Natural killer cell treated with Interleukin-12 subunit alpha and Interleukin-12 subunit beta and Interleukin-15 and Interleukin-18, amount 100 ng/mL, for 72 hours (primary cell): ENCODE results near the gene MYO1E. TPM values are rescaled to one million over a fixed set of nuclear protein-coding genes. Genes with fewer than 3 reads are reported as not detected.
A peak's percentile ranks its signal among the peaks of the same experiment; 100 is the strongest.

ENCODE experiments used
- ATAC-seq, 2 donors: fragments of 150-1000 bp; cut with Tn5 transposase in 1 of 2; sonication (Bioruptor Pico), chemical (Tn5 transposase) in 1 of 2; 2 replicates each; pipeline ENCODE4 v1.10.0; 2021
- DNase-seq: peaks from one replicate; pipeline ENCODE4 v3.0.0; 2022; ENCODE audit warnings: low spot score
- H3K27ac Mint-ChIP-seq, 2 donors: 1 replicate in 1 of 2; 2 replicates in 1 of 2; pipeline ENCODE4 v1.8.0; 2022; ENCODE audit warnings: mixed read lengths in 2 of 2, mild to moderate bottlenecking in 1 of 2, moderate library complexity in 1 of 2
- H3K27me3 Mint-ChIP-seq, 2 donors: 1 replicate in 1 of 2; 2 replicates in 1 of 2; pipeline ENCODE4 v1.8.0; 2022; ENCODE audit warnings: mixed read lengths in 2 of 2
- H3K36me3 Mint-ChIP-seq: one replicate; pipeline ENCODE4 v1.8.0; 2022; ENCODE audit warnings: mixed read lengths
- H3K4me1 Mint-ChIP-seq, 2 donors: 1 replicate in 1 of 2; 2 replicates in 1 of 2; pipeline ENCODE4 v1.8.0; 2022; ENCODE audit warnings: low read depth in 2 of 2, mixed read lengths in 2 of 2, mild to moderate bottlenecking in 1 of 2
- H3K4me3 Mint-ChIP-seq: one replicate; pipeline ENCODE4 v1.8.0; 2022; ENCODE audit warnings: mixed read lengths
- H3K9me3 Mint-ChIP-seq: 2 replicates; pipeline ENCODE4 v1.8.0; 2022; ENCODE audit warnings: mixed read lengths
- total RNA-seq, 2 donors: library from RNA; stranded (reverse); gene quantifications; one replicate each; pipeline ENCODE4 v1.2.3, GENCODE V29; 2022

MYO1E gene
- total RNA-seq, 2 donors from 2014 or later, result 3.7 to 20.0 TPM

DNA sequence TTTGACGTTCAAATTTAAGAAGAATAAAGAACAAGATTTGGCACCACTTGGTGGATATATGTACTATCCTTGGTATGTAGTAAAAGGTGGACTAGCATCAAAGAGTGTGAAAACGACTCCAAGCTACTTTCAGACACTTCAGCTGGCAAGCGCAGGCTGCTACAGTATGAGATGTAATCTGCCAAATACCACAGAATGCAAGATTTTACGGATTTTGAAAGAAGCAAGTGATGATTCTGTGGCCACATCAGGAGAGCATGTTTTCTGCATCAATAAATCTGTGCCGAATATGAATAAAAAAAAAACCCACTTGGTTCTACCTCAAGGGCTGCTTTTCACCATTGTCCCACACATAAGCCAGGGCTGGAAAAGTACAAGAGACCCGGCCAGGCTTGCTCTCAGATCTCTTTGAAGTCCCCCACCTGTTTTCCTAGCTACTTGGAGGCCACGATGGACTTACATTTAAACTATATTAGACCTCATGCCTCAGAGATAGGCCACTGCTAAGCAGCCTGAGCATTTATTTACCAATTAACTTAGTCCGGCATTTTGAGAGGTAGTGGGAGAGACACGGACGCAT is 37.4 kb downstream of the MYO1E start:
- peaks cover 10 to 22% of the 10 kb centered on the region in 2 donors for H3K4me1 Mint-ChIP-seq
- H3K9me3 Mint-ChIP-seq, result no peaks in the 10 kb centered on the region
- H3K36me3 Mint-ChIP-seq, result no peaks in the 10 kb centered on the region
- H3K27me3 Mint-ChIP-seq, result peaks cover 3 to 8% of the 10 kb centered on the region in 2 donors
- no peak for DNase-seq
- H3K27ac Mint-ChIP-seq, result no peak overlapping the region
- H3K4me3 Mint-ChIP-seq, result no peak overlapping the region
- ATAC-seq, result no peak

DNA sequence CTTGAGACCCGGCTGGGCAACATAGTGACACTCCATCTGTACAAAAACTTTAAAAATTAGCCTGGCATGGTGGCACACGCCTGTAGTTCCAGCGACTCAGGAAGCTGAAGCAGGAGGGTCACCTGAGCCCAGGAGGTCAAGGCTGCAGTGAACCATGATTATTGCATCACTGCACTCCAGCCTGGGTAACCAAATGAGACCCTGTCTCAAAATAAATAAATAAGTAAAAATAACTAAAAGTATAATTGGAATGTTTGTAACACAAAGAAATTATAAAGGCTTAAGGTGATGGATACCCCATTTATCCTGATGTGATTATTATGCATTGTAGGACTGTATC is 38.6 kb downstream of the MYO1E start:
- H3K4me1 Mint-ChIP-seq, result peaks cover 10 to 24% of the 10 kb centered on the region in 2 donors
- no peaks in the 10 kb centered on the region for H3K36me3 Mint-ChIP-seq
- H3K9me3 Mint-ChIP-seq, result no peaks in the 10 kb centered on the region
- DNase-seq (no peak), ATAC-seq (no peak)
- H3K27ac Mint-ChIP-seq, result no peak overlapping the region
- no peak overlapping the region for H3K4me3 Mint-ChIP-seq
- peaks cover 3 to 8% of the 10 kb centered on the region in 2 donors for H3K27me3 Mint-ChIP-seq

DNA sequence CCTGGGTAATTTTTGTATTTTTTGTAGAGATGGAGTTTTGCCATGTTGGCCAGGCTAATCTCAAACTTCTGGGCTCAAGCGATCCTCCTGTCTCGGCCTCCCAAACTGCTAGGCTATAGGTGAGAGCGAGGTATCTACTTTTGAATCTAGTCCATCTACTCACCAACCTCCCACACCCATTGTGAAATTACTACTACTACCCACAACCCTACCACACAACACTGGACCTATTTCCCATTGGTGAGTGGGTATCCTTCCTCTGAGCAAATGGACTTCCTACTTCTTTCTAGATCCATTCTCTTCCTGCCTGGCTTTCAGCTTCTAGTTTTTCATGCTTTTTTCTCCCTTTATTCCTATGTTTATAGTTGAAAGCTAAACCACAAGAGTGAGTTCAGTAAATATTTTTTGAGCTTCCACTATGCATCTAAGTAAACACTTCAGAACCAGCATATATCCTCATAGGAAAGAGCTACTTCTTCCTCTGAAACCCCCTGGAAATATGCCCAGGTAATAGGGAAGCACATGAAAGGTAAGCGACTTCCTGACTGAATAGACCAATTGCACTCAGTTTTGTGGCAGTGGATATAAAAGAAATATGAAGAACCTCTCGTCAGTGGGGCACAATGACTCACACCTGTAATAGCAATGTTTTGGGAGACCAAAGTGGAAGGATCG is 39.1 kb downstream of the MYO1E start:
- no peaks in the 10 kb centered on the region for H3K36me3 Mint-ChIP-seq
- ATAC-seq, result no peak
- H3K4me3 Mint-ChIP-seq, result no peak overlapping the region
- no peaks in the 10 kb centered on the region for H3K9me3 Mint-ChIP-seq
- H3K27ac Mint-ChIP-seq, result no peak overlapping the region
- H3K4me1 Mint-ChIP-seq, result peaks cover 10 to 29% of the 10 kb centered on the region in 2 donors
- H3K27me3 Mint-ChIP-seq, result peaks cover 3 to 8% of the 10 kb centered on the region in 2 donors
- DNase-seq, result no peak

DNA sequence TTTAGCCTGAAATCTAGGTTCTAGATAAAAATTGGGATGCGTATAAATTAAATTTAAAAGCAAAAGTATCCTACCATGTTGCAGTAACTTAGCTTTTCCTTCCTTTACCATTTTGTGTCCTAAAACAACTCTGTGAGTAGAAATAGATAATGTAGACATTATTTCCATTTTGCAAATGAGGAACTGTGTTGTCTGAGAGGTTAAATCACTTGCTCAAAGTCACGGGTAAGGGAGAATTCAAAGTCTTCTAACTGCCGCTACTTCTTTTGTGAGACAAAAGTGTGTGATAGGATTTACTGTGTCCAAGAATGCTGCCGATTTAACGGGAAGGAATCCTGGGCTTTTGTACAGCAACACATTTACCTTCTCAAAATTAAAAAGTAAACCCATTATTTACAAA is 40.7 kb downstream of the MYO1E start:
- Mint-ChIP-seq H3K36me3 (no peaks in the 10 kb centered on the region), H3K4me1 (peaks cover 18 to 37% of the 10 kb centered on the region in 2 donors), H3K9me3 (no peaks in the 10 kb centered on the region), H3K27ac (no peak overlapping the region), H3K27me3 (peaks cover 3 to 8% of the 10 kb centered on the region in 2 donors), H3K4me3 (no peak overlapping the region)
- no peak for ATAC-seq
- DNase-seq, result no peak

DNA sequence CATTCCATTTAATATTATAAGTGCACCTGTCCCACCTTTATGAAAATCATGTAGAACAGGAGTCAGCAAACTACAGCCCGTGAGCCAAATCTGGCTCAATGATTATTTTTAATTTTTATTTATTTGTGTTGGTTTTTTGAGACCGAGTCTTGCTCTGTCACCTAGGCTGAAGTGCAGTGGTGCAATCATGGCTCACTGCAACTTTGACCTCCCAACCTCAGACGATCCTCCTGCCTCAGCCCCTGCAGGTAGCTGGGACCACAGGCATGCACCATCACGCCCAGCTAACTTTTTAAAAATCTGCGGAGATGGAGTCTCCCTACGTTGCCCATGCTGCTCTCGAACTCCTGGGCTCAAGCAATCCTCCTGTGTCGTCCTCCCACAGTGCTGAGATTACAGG is 42.0 kb downstream of the MYO1E start:
- Mint-ChIP-seq H3K36me3 (no peaks in the 10 kb centered on the region), H3K27me3 (peaks cover 3 to 8% of the 10 kb centered on the region in 2 donors), H3K4me3 (no peak overlapping the region), H3K9me3 (no peaks in the 10 kb centered on the region), H3K4me1 (peaks cover 18 to 36% of the 10 kb centered on the region in 2 donors), H3K27ac (no peak overlapping the region)
- no peak for DNase-seq
- no peak for ATAC-seq

DNA sequence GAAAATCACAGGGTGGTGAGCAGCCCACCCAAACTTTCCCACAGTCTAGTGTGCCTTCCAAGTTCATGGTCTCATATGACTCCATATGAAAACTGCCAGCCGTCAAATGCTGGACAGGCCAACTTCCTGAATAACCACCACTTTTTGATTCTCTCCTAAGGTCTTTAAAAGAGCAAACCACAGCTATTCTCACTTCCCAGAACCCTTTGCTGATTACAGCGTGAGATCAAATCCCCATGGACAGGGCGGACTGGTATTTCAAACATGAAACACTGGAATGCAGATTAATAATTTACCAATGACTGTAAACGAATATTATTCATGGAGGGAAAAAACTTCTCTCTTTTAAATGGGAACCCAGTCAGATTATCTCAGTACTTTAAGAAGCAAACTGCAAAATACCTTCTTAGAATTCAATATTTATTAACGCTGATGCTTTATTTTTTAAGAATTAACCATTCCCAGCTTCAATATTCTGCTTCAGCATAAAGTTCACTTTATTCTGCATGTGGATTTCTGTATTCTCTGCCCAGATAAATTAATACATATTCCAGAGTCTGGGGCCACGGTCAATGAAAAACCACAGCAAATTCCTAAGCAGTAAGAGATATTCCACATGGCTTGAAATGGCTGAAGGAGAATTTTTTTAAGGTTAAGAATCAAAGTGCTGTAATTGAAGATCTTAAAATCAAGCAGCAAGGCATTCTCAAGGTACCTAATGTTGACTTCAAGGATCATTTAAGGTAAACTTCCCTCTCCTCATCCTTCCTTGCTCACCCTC is 42.9 kb downstream of the MYO1E start:
- H3K9me3 Mint-ChIP-seq, result no peaks in the 10 kb centered on the region
- peaks cover 14 to 28% of the 10 kb centered on the region in 2 donors for H3K4me1 Mint-ChIP-seq
- no peak overlapping the region for H3K4me3 Mint-ChIP-seq
- DNase-seq, result no peak
- no peak for ATAC-seq
- peaks cover 3 to 8% of the 10 kb centered on the region in 2 donors for H3K27me3 Mint-ChIP-seq
- H3K36me3 Mint-ChIP-seq, result no peaks in the 10 kb centered on the region
- H3K27ac Mint-ChIP-seq, result no peak overlapping the region

DNA sequence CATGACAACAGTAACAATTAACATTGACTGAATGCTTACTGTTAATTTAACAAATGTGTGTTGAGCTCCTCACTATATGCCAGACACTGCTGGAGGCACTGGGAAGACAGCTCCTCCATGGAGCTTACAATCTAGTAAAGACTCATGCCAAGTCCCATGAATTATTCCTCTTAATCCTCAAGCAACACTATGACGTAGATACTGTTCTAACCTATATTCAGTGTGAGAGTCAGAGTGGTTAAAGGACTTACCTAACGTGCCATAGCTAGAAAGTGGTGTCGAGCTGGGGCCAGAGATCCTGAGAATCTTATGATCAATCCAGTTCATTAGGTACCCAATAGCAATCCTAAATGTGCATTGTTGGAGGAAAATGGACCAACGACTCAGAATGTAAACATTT is 43.6 kb downstream of the MYO1E start:
- peaks cover 8 to 24% of the 10 kb centered on the region in 2 donors for H3K4me1 Mint-ChIP-seq
- no peak for DNase-seq
- no peak overlapping the region for H3K27ac Mint-ChIP-seq
- H3K27me3 Mint-ChIP-seq, result peaks cover 3 to 8% of the 10 kb centered on the region in 2 donors
- H3K4me3 Mint-ChIP-seq, result no peak overlapping the region
- H3K36me3 Mint-ChIP-seq, result no peaks in the 10 kb centered on the region
- no peaks in the 10 kb centered on the region for H3K9me3 Mint-ChIP-seq
- no peak for ATAC-seq

DNA sequence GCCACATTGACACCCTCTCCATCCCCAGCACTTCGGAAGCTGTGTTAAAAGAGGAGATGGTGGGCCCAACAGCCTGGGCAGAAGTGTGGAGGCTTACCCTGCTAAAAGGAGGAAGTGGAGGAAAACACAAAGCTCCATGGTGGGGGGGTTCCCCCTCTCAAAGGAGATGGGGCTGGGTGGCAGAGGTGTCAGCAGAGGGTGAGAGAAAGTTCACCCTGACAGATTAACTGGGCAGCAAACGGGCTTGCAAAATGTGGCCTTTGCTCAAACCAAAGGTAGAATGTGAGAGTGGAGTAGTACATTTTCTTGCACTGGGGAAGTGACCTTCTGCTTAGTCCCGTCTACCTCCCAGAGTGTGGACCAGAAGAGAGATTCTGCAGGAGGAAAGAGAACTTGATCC is 44.7 kb downstream of the MYO1E start:
- peak; percentile 76 to 87 for ATAC-seq
- DNase-seq, result peak; percentile 64
- H3K4me3 Mint-ChIP-seq, result no peak overlapping the region

DNA sequence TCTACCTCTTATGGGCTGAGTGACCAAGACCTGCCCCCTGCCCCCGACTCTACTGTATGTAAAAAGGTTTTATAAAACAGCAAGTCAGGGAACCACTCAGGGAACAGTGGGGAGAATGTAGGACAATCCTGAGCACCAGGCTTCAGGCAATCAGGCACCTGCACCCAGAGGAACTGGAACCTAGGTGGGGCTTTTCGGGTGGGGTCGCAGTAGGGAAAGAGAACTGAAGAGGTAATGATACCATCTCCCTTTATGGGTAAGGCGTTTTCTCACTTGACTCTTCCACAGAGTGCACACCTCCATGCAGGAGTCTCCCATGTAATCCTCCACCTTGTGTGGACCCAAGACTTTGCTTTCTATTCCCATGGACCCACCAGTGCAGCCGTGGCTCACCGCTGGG is 45.8 kb downstream of the MYO1E start:
- Mint-ChIP-seq H3K27me3 (peaks cover 0 to 8% of the 10 kb centered on the region in 2 donors), H3K36me3 (no peaks in the 10 kb centered on the region)

More for the DNA sequence above, 44.7 kb downstream of the MYO1E start:
- peaks cover 14 to 15% of the 10 kb centered on the region in 2 donors for H3K4me1 Mint-ChIP-seq
- H3K36me3 Mint-ChIP-seq, result no peaks in the 10 kb centered on the region
- H3K9me3 Mint-ChIP-seq, result no peaks in the 10 kb centered on the region
- H3K27ac Mint-ChIP-seq, result no peak overlapping the region
- peaks cover 0 to 8% of the 10 kb centered on the region in 2 donors for H3K27me3 Mint-ChIP-seq

DNA sequence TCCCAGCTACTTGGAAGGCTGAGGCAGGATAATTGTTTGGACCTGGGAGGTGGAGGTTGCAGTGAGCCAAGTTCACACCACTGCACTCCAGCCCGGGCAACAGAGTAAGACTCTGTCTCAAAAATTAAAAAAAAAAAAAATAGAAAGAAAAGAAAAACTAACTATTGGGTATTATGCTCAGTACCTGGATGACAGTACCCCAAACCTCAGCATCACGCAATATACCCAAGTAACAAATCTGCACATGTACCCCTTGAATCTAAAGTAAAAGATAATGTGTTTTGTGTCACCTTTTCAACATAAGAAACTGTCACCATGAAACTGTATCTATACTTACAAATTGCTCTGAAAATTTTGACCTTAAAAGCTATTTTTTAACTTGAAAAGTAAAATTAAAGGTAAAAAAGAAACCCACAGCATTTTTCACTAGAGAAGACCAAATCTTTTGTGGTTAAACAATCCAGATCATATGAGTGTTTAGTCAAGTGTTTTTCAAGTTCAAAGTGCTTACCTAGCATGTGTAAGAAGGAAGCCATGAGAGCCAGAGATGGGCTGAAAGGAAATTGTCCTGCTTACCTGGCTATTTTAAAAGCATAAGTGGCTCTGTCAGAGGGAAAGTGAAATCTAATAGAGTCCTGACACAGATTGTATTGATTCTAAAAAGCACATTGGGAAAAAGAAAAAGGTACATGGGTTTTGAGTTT is 50.5 kb downstream of the MYO1E start:
- no peak overlapping the region for H3K27ac Mint-ChIP-seq
- peaks cover 0 to 14% of the 10 kb centered on the region in 2 donors for H3K27me3 Mint-ChIP-seq
- peaks cover 12% of the 10 kb centered on the region for H3K36me3 Mint-ChIP-seq
- no peak overlapping the region for H3K4me3 Mint-ChIP-seq
- no peak for DNase-seq
- H3K4me1 Mint-ChIP-seq, result peaks cover 17 to 26% of the 10 kb centered on the region in 2 donors
- H3K9me3 Mint-ChIP-seq, result peaks cover 6% of the 10 kb centered on the region
- ATAC-seq, result no peak

More for the DNA sequence above, 45.8 kb downstream of the MYO1E start:
- Mint-ChIP-seq H3K4me3 (no peak overlapping the region), H3K27ac (no peak overlapping the region), H3K9me3 (no peaks in the 10 kb centered on the region), H3K4me1 (peaks cover 14 to 15% of the 10 kb centered on the region in 2 donors)
- no peak for DNase-seq
- ATAC-seq, result no peak

DNA sequence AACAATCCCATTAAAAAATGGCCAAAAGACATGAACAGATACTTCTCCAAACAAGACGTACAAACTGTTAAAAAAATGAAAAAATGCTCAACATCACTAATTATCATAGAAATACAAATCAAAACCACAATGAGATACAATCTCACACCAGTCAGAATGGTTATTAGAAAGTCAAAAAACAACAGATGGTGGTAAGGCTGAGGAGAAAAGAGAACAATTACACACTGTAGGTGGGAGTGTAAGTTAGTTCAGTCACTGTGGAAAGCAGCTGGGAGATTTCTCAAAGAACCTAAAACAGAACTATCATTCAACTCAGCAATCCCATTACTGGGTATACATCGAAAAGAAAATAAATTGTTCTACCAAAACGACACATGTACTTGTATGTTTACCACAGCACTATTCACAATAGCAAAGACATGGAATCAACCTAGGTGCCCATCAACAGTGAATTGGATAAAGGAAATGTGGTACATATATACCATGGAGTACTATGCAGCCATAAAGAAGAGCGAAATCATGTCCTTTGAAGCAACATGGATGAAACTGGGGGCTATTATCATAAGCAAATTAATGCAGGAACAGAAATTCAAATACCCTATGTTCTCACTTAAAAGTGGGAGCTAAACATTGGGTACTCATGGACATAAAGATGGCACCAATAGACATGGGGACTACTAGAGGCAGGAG is 51.5 kb downstream of the MYO1E start:
- Mint-ChIP-seq H3K36me3 (peaks cover 12% of the 10 kb centered on the region), H3K27ac (no peak overlapping the region), H3K4me3 (no peak overlapping the region), H3K4me1 (peaks cover 23 to 29% of the 10 kb centered on the region in 2 donors), H3K27me3 (peaks cover 0 to 14% of the 10 kb centered on the region in 2 donors), H3K9me3 (peaks cover 6% of the 10 kb centered on the region)
- DNase-seq, result no peak
- ATAC-seq, result no peak

DNA sequence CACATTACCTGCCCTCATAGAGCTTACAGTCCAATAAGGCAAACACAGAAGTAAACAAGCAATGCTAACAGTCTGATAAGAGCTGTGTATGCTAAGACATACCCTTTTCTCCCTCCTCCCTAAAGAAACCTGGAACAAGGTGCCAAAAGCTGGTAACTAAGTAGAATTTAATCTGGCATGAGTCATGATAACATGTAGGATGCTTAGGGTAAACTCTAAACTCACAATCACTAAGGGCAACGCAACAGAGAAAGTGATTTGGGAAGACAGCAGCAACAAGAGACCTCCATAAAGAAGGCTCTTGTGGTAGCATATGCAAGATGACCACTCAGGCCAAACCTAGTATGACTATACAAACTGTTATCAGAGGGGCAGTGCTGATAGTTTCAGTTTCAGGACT is 55.5 kb downstream of the MYO1E start:
- DNase-seq (no peak), ATAC-seq (no peak)
- H3K9me3 Mint-ChIP-seq, result peaks cover 6% of the 10 kb centered on the region
- peaks cover 23 to 36% of the 10 kb centered on the region in 2 donors for H3K4me1 Mint-ChIP-seq
- peaks cover 12% of the 10 kb centered on the region for H3K36me3 Mint-ChIP-seq
- peaks cover 0 to 14% of the 10 kb centered on the region in 2 donors for H3K27me3 Mint-ChIP-seq
- no peak overlapping the region for H3K4me3 Mint-ChIP-seq
- H3K27ac Mint-ChIP-seq, result no peak overlapping the region

DNA sequence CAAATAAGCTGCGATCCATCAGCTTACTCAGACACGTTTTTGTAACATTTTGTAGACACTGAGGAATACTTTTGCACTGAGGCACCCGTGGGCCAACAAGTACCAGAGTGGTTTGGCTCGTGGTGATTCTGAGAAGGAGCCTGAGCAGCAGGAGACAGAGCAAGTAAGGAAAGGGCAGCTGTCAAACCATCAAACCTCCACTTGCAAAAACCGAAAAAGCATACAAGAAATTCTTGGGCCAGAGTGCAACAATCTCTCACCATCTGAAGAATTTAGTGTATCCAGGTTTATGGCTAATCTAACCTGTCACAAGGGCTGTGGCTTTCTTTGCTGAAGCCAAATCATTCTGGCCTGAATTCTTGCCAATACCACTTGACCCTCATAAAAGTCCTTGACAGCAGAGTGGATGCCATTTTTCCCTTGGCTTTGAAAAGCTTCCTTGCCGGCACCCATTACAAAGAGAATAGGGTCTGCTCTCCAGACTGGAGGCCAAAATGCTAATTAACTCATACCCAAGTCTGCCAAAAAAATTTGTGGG is 56.7 kb downstream of the MYO1E start:
- Mint-ChIP-seq H3K4me1 (peaks cover 17 to 30% of the 10 kb centered on the region in 2 donors), H3K36me3 (peaks cover 8% of the 10 kb centered on the region), H3K4me3 (no peak overlapping the region), H3K9me3 (peaks cover 1% of the 10 kb centered on the region), H3K27ac (no peak overlapping the region), H3K27me3 (peaks cover 0 to 13% of the 10 kb centered on the region in 2 donors)
- no peak for ATAC-seq
- no peak for DNase-seq
